Erythroblast (primary cell): ENCODE data around the gene RAB34.
A peak's percentile ranks its signal among the peaks of the same experiment; 100 is the strongest.

Source experiments
- DNase-seq, 2 experiments: peaks; one replicate each; lab custom pipeline; 2025; lab: John Stamatoyannopoulos, UW
- GATA1 ChIP-seq: IDR thresholded peaks from 2 replicates; pipeline ENCODE4 v1.6.1; 2011; ENCODE audit warnings: low read depth, mild to moderate bottlenecking, control low read depth, low read length, moderate library complexity
- POLR2A ChIP-seq: IDR thresholded peaks from 2 replicates; pipeline ENCODE4 v1.6.1; 2011; ENCODE audit warnings: mild to moderate bottlenecking, low read length

RAB34 gene

DNA sequence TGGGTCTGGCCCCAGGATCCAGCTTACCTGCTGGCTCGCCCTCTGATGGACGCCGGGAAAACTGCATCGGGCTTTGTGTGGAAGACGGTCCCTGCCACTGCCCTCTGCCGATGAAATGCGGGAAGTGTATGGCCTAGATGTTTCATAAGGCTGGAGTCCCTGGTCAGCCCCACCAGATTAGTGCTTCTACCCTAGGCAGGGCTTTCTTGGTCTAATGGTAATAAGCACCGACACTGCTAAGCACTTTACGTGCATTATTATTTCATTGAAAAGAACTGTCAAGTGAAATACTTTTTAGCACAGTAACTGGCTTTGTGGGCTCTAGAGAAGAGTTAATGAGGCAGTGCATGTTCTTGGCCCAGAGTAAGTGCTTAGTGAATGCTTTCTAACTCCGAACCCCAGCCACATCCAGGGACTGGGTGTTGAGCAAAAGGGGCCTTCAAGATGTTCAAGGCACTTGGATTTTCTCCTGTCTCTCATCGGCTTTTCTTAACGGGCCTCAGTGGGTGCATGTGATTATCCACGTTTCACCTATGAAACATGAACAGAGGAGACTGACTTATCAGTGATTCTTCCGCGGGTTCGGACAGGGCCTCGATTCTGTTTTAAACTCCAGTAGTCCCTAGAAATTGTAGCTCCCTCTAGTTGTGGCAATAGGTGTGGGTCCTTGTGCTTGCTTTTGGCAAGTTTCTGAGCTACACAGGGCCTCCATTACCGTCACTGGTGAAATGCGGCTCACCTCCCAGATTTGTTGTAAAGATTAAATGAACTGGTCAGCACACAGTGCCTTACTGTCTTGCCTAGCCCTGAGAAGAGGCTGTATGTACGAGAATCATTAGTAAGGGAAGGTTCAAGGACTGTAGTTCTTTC, 32.7 kb upstream of the RAB34 start:
- peak; percentile 91 to 96 for DNase-seq
- TF ChIP-seq POLR2A = no peak
- TF ChIP-seq GATA1 = no peak

DNA sequence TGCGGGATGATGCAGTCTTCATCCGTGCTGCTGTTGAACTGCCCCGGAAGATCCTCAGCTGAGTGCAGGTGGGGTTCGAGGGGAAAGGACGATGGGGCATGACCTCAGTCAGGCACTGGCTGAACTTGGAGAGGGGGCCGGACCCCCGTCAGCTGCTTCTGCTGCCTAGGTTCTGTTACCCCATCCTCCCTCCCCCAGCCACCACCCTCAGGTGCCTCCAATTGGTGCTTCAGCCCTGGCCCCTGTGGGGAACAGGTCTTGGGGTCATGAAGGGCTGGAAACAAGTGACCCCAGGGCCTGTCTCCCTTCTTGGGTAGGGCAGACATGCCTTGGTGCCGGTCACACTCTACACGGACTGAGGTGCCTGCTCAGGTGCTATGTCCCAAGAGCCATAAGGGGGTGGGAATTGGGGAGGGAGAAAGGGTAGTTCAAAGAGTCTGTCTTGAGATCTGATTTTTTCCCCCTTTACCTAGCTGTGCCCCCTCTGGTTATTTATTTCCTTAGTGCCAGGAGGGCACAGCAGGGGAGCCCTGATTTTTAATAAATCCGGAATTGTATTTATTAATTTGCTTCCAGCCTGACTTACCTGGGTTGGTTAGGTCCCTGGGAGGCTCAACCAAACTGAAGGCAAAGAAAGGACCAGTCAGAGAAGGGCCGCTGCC, 32.0 kb upstream of the RAB34 start:
- TF ChIP-seq POLR2A (no peak), GATA1 (no peak)
- DNase-seq = no peak

DNA sequence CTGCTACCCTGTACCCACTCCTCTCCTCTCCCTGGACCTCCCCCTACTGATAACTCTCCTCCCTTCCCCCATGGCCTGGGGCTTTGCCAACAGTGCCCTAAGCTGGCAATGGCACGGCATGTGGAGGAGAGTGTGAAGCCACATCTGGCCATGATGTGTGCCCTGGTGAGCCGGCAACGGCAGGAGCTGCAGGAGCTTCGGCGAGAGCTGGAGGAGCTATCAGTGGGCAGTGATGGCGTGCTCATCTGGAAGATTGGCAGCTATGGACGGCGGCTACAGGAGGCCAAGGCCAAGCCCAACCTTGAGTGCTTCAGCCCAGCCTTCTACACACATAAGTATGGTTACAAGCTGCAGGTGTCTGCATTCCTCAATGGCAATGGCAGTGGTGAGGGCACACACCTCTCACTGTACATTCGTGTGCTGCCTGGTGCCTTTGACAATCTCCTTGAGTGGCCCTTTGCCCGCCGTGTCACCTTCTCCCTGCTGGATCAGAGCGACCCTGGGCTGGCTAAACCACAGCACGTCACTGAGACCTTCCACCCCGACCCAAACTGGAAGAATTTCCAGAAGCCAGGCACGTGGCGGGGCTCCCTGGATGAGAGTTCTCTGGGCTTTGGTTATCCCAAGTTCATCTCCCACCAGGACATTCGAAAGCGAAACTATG, 31.3 kb upstream of the RAB34 start:
- TF ChIP-seq GATA1 (no peak), POLR2A (no peak)

DNA sequence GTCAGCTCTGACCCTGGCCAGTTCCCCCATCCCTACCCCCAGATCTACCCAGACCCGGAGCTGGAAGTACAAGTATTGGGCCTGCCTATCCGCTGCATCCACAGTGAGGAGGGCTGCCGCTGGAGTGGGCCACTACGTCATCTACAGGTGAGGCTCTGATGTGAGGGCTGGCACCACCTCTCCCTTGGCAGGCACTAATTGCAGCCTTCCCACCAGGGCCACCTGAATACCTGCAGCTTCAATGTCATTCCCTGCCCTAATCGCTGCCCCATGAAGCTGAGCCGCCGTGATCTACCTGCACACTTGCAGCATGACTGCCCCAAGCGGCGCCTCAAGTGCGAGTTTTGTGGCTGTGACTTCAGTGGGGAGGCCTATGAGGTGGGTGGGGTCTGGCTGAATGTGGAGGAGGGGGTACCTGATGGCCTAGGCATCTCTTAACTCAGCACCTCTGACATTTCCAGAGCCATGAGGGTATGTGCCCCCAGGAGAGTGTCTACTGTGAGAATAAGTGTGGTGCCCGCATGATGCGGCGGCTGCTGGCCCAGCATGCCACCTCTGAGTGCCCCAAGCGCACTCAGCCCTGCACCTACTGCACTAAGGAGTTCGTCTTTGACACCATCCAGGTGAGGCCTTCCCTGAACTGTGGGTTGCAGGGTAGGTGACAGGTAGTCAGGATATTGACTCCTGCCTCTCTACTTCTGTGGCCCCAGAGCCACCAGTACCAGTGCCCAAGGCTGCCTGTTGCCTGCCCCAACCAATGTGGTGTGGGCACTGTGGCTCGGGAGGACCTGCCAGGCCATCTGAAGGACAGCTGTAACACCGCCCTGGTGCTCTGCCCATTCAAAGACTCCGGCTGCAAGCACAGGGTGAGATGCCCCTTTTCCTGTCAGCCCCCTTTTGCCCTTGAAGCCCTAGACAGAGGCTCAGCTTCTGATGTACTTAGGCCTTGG, 30.4 kb upstream of the RAB34 start:
- no peak for DNase-seq
- TF ChIP-seq GATA1 = no peak
- no peak for TF ChIP-seq POLR2A

More for the DNA sequence above, 31.3 kb upstream of the RAB34 start:
- no peak for DNase-seq

DNA sequence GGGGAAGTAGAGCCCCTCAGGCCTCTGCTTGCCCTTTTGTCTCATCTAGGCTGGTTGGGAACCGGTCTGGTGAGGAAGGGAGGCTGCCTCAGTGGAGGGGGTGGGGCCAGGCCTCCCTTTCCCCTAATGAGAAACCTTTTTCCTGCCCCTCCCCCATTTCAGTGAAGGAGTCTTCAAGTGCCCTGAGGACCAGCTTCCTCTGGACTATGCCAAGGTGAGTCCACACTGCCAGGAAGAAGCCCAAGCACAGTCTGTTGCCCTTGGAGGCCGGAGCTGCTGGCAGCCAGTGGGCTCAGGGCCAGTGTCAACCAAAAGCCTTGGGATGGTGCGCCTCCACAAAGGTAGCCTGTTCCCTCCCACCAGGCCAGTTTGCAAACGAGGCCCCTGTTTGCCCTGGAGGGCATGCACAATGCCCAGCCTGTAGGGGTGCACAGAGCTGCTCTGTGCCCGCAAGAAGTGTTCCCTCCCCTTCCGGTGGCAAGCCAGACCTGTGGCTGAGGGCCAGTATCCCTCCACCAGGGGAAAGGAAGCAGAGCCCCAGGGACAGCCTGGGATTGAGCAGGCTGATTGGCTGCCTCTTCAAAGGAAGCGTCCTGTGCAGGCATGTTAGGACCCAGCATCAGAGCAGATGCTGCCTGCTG, 29.5 kb upstream of the RAB34 start:
- no peak for TF ChIP-seq POLR2A
- TF ChIP-seq GATA1 = no peak
- DNase-seq = no peak

DNA sequence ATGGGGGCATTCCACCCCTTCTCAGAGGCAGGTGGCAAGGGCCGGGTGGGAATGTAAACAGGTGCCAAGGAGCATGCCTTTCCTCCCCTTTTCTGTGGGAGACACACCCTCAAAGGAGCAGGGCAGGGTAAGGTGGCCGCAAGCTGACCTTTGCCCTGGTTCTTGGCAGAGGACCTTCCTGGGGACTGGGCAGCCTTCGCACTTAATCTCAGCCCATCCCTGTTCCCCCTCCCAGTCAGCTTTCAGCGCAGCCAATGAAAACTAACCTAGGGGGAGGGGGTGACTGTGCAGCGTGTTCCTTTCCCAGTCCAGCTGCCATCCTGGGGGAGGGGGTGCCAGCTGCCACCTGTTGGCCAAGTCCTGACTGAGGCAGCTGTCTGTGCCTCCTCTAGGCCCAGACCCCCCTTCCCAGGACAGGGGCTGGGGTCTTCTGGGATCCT, 29.0 kb upstream of the RAB34 start:
- no peak for DNase-seq
- no peak for TF ChIP-seq GATA1
- TF ChIP-seq POLR2A = no peak

DNA sequence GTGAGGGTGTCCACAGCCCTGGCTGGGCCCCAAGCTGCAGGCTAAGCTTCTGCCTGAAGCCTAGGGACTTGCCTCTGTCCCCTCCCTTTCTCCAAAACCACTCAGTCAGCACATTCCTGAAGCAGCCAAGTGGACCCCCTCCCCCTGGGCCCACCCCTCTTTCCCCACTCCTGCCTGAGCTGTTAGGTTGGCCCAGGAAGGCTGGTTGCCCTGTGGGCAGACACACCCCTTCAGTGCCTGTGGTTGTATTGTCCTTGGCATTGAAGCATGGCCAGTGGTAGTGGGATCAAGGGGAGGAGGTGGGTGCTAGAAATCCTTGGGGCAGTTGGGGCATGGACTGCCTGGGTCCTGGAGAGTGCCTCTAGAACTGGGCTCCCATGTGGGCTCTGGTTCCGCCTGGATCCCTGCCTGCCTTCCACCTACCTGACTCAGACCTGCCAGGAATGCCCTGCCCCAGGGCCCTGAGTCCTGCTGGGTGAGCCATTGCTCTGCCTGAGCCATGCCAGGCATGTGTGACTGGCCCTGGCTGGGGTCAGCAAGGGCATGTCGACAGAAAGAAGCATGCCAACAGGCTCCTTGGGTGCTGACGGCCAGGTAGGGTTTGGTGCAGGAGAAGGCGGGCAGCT, 28.2 kb upstream of the RAB34 start:
- no peak for DNase-seq
- no peak for TF ChIP-seq POLR2A
- no peak for TF ChIP-seq GATA1

DNA sequence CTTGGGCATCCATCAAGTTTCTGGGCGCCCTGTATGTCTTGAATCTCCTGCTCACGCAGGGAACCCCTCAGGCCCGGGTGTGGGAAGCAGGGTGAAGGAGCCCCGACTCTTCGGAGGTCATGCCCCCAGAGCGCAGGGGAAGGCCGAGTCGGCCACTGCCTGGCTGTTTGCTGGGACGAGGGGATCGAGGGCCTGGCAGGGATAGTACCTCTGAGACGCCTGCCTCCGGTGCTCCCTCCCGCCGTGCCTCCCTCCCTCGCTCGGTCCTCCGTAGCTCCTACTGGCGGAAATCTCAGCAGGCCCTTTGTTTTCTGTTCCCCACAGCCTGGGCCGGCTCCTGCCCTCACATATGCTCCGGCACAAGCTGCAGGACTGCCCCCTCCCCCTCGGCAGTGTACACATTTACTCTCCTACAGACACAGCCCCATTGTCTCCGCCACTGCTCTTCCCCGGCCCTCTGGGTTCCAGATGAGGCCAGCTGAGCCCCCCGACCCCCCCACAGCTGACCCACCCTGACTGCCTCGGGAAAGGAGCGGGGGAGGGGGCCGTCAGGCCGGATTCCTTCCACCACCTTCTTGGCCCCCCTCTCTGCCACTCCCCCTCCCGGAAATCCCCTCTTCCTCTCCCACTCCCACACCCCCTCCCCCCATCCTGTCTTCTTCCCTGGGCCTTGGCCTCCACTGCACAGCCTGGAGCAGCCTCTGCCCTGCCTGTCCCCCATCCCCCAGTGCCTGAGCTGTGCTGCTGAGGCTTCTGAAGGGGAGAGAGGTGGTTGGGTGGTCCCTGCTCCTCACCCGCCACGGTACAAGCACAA, 27.5 kb upstream of the RAB34 start:
- no peak for TF ChIP-seq POLR2A
- DNase-seq = peak; percentile 54 to 64

DNA sequence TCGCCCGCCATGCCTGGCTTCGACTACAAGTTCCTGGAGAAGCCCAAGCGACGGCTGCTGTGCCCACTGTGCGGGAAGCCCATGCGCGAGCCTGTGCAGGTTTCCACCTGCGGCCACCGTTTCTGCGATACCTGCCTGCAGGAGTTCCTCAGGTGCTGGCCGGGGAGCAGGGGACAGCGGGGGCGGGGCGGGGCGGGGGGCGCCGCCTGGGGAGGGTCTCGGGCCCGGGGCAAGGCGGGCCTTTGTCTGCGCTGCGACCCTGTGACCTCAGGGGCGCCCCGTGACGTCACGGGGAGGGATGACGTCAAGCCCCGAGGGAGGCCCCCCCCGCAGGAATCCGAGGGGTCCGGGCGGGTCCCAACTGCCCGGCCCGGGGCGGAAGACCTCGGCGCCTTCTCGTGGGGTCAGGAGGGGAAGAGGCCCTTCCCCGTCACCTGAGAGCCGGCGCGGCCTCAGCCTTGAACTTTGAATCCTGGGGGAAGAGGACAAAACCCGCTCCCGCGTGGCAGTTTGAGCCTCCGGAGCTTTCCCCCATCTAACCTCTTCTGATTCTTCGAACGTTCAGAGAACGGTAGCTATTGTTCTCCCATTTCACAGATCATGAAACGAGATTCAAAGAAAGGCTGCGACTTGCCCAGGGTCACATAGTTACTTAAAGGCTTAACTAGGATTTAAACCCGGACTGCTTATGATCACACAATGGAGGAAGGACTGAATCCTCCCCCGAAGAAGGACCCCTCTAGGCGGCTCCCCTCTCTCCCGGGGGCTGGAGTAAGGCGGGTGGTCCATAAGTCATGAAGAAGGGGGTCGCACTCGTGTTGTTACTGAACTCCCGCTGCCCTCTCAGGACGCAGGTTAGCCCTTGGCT, 26.7 kb upstream of the RAB34 start:
- no peak for TF ChIP-seq POLR2A
- TF ChIP-seq GATA1 = no peak

DNA sequence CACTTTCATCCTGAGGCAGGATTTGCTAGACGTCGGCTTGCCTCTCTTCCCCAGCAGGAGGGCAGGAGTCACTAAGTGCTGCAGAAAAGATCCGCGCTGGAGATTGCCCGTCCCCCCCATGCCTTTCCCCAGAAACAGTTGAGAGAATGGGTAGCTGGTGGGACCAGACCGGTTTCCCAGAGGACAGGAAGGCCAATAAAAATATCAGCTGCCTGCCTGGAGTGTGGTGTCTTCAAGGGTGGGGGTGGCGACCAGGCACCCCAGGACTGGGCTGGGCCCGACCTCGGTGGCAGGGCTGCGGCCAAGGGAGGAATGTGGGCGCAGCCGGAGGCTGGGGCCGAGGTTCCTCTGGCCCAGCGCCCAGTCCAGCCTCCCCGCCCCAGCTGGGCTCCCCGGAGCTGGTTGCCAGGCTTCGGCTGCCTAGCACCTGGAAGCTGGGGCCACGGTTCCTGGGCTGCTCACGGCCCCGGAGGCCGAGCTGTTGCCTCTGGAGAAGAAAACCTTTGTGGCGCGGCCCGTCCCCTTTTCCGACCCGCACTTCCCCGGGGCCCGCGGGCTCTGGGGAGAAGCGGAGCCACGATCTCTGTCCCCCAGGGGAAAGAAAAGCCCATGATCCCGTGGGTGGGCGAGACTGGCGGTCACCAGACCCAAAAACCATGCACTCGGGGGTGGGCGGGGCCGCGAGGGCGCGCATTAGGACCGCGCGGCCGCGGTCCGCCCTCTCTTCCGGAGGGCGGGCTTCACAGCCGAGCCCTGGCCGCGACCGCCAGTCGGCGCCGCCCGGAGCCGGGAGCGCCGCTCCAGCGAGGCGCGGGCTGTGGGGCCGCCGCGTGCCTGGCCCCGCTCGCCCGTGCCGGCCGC, 25.8 kb upstream of the RAB34 start, which contains the start of gene TRAF4:
Gene TRAF4, plus strand, starts transcription at position 769 of the 861 bp plus-strand sequence. CDS start 102 bp downstream, outside the sequence.
- TF ChIP-seq POLR2A = peak; percentile 75
- no peak for TF ChIP-seq GATA1
- peak; percentile 86 to 90 for DNase-seq

More for the DNA sequence above, 26.7 kb upstream of the RAB34 start:
- peak; percentile 71 to 78 for DNase-seq
